Right renal cortex interstitium (tissue), 3 donors: ENCODE results near the gene MIPOL1. TPM values are rescaled to one million over a fixed set of nuclear protein-coding genes. Genes with fewer than 3 reads are reported as not detected.
A peak's percentile ranks its signal among the peaks of the same experiment; 100 is the strongest.

ENCODE experiments used
- DNase-seq, 3 donors: peaks; one replicate each; pipeline ENCODE4 v3.0.0-alpha.2; 2013; ENCODE audit warnings: low read depth in 3 of 3, low spot score in 2 of 3
- polyA plus RNA-seq, 3 donors: library from polyadenylated mRNA; unstranded; fragments of 120-200 nt; gene quantifications; one replicate each; pipeline ENCODE4 v1.2.1, GENCODE V29; 2013; ENCODE audit not compliant: insufficient read length in 3 of 3

The MIPOL1 gene
- polyA plus RNA-seq, 3 donors = 9.6 to 14.1 (median 11.4) TPM

DNA sequence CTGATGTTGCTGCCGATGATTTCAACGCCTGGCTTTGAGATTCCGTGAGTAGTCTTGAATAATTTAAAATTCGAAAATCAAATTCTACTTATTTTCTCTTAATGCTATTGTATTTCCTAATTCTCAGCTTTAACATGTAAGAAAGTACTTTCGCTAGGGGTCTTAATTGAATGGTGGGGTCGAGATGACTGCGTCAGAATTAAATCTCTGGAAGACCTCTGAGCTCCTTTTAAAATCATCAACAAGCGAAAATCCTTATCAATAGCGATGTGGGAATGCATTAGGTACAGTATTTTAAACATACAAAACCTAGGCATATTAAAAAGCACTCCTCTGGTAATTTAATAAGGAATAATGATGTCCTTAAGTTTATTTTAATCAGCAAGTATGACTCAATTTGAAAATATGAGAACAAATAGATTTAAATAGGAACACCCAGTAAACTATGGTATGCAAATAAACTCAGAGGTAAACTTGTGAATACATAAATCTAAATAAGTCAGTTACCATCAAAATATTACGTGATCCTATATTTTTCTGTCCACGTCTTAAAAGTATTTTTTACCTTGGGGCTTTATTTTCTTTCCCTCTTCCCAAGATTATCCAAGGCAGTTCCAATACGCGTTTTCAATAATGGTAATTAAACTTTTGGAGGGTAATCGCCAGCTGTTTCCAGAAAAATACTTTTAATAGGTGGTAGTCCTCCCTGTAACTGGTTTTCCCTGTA, 395.9 kb downstream of the MIPOL1 start:
- no peak for DNase-seq

DNA sequence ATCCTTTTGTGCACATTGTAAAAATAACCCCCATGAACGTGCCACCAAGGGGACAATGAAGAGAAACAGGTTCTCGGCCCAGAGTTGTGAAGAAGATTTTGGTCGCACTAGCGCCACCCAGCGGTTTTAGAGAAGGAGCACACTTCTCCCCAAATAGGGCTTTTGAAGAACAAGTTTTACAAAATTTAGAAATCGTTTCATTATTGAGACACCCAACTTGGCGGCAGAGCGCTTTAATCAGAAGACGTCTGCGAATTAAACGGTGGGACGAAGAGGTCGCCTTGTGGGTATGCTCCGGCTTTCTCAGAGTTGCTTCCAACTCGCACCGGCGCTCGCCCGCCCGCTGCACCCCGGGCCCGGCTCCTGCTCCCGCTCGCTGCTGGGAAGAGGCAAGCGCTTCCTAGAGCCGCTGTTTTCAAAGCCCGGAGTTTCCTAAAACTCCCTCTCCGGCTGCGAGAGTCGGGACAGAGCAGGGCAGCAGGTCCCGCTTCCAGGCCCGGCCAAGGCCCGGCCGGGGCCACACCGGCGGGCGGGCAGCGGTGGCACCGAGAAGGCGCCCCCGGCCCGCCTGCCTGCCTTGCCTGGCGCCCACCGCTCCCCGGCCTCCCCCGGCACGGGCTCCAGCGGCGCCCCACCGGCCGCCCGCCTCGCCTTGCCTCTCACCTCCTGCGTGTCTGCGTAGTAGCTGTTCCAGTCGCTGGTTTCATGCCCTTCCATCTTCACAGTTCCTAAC, 396.7 kb downstream of the MIPOL1 start:
- DNase-seq = peak in 2 of 3 donors; percentile 67 to 81

DNA sequence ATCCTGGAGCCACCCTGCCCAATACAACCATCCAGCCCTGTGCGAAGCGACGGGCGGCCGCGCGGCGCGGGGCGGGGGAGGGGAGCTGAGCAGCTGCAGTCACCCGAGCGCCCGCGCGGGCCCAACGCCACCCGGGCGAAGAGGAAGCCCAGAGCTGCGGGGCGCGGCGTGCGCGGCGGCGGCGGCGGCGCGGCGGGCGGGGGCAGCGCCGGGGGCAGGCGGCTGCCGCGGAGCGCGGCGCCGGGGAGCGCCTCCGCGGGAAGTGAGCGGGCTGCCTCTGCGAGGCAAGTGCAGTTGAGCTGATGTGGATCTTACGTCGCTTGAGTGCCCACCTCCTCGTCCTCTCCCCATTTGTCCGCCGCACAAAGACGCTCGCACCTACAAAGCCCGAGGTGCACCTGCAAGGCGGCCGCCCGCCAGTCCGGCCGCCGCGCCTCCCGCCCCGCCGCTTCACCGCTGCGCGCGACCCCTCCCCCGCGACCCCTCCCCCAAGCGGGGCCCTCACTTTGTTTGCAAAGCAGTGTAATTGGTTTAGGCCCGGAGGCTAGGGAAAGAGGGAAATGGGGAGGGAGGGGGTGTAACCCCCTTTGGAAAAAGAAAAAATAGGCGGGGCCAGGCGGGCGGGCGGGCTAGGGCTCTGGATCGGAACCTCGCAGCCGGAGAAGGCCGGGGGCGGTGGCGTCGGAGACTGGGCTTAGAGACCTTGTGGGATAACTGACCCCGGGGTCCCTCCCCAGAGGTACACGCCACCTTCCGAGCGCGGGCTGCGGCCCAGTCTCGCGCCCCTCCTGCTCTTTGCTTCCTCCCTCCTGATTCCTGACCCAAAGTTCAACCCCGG, 397.5 kb downstream of the MIPOL1 start, which contains the start of the genes FOXA1 and TTC6:
Gene FOXA1 (minus strand): TSS at position 279 of the 838 bp plus-strand sequence. CDS start 277 bp downstream, at position 2.
Gene TTC6 (plus strand): TSS at position 659 of the 838 bp plus-strand sequence. CDS start 26,436 bp downstream, outside the sequence.
- no peak for DNase-seq

DNA sequence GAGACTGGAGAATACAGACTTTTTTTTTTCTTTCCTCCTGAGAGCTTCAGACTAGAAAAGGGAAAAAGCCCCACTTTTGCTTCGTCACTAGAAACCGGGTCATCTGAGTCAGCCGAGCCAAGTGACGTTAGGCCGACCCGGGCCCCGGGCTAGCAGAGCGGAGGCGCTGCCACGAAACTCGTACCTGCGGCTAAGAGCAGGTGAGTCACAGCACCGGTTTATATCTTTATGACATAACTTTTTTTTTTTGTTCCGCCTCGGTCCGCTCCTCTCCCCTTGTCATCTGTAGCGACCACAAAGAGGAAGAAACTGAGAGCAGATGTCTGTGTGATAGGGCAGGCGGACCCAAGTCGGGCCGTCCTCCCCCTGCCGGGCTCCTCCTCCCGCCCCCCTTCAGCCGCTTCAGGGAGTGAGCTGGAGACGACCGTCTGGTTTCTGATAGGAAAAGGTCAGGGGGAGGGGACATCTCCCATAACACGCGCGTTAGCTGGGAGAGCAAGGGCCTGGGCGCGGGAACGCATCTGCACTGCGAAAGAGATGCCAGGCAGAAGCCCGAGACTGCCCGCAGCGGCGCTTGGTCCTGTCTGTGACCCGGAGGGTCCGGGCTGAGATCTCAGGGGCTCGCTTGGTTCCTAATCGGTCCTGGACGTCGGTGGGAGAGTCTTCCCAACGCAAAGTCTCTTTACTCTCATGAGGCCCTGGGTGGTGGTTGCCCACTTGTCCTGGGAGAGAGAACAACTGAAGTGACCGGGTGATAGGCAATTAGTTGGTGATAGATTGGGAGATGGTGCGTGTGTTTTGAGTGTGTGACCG, 398.3 kb downstream of the MIPOL1 start:
- DNase-seq = no peak

DNA sequence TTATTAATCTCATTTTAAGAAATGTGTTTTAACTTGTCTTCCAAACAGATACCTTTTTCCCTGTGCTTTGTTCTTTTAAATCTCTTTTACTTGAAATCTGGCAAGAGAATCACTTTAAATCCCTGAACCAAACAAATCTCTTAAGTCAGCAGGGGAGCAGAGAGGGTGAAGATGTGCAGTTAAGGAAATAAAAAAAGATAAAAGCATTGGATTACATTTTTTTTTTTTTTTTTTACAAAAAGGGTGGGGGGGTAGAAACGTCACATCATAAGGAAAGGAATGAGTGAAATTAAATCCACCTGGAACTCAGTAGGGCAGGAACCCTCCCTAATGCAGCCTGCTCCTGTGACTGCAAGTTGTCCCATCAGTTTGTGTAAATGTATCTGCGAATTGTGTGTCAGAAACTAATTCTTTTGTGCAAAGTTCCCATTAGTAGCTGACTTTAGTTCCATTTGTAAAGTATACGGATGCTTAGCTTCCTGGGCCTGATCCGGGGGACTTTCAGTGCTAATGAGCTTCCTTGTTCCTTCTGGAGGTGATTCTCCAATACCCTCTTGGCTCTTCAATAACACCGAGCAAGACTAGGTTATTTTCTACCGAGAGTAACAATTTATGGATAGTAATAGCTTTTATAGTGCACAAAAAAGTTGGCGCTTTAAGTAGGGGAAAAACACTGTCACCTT, 399.2 kb downstream of the MIPOL1 start:
- no peak for DNase-seq

DNA sequence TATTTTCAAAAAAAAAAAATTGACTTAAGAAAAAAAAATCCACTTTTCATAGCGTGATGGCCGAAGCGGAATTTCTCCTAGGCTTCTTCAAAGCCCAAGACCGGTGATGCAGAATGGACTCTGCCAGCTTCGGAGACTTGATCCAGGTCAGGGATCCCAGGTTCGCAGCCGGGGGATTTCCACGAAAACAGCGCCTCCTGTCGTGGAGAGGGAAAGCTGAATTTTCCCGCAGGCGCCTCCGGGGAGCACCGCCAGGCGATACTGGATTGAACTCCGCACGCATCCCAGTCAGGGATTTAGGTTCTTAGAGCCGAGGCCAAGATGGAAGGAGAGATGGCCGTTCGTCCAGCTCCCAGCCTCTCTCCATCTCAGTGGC, 399.8 kb downstream of the MIPOL1 start:
- DNase-seq = no peak

DNA sequence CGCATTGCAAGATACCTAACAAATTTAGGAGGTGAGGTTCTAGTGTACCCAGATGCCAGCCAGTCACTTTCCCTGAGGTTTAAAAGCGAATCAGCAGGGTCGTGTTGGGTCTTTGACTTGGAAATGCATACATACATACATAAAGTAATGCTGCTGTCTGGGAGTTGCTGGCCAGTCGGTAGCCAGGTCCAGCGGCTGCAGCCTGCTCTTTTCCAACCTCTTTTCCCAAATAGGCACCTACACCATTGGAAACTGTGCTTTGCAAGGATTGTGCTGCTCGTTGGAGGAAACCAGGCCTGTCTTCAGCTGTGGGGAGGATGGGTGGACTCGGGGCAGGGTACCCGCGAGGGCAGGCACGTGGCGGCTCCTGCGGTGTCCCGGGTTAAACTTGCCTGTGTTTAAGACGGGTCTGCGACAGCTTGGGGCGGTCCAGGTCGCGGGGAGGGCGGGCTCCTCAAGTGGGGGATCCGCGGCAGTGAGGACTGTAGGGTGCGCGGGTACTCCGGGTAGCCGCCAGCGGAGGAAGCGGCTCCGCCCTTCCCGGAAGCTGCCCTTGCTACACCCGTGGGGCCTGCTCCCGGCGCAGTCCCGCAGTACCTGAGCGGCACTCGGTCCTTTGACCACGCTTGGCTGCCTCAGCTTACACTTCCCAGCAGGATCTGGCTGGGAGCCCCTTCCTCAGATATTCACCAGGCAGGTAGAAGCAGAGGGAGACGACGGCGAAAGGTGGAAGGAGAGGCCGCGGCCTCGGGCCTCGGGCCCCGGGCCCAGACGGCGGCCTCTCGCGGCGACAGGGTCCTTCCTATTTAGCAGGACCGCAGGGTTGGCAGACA, 400.4 kb downstream of the MIPOL1 start:
- no peak for DNase-seq

DNA sequence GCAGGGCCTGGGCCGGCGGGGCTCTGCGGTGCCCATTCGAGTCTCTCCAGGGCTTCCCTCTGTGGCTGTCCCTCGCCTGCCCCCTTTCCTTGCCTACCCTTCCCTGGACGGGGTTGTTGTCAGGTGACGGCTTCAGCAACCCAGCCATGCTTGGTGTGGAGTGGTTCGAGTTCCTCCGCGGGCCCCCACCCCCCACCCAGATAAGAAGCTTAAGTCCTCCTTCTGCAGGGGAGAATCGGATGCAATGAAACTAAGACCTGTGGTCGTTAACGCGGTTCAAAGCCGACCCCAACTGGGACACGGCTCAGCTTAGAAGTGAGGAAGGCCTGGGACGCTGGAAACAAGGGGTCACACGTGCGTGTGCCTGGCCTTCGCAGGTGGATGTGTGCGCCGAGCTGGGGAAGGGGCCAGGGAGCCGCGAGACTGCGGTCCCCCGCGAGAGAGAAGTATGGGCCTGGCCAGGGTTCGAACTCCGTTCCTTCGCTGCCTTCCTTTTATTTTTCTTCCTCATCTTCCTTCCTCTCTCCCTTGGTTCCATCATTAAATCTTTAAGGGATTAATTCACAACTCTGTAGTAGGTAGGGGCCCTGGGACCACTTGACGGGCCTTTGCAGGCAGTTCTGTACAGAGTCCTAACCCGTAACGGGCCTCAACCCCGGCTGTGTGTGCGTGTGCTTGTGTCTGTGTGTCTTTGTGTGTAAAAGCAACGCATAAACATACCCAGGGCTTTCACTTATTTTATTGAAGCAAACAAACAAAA, 401.2 kb downstream of the MIPOL1 start:
- no peak for DNase-seq

DNA sequence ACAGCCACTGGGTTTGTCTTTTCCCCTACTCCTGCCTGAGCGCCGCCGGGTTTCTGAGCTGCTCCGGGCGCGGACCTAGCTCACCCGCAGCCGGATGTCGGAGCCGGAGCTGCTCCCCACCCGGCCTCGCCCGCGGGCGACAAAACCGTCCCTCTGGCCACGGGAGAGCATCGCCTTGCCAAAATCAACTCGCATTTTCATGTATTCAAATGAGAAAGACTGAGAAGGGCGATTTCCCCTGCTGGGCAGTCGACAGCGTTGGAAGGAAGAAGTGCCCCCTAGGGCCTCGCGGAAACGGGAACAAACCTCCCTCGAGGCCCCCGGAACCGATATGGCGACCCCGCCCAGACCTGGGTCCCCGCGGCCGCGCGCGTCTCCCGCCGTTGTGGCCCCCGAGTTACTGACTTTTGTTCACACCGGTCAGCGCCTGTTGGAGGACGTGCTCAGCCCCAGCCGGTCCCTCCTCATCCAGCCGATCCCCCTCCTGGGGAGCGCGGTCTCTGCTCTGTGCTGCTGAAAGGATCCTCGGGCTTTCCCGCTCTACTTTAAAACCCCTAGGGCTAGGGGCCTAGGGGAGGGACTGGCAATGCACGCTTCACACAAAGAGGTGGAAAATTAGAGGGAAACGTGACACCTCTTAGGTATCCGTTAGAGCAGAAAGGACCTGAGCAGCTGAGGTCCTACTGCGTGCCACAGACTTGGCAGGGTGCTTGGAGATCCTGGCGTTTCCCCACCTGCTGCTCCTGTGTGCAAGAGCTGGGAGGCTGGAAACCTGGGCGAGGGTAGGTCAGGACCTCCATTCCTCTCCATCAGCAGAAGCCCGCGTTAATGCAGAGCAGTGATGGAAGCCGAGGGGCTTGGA, 402.0 kb downstream of the MIPOL1 start:
- DNase-seq = no peak

DNA sequence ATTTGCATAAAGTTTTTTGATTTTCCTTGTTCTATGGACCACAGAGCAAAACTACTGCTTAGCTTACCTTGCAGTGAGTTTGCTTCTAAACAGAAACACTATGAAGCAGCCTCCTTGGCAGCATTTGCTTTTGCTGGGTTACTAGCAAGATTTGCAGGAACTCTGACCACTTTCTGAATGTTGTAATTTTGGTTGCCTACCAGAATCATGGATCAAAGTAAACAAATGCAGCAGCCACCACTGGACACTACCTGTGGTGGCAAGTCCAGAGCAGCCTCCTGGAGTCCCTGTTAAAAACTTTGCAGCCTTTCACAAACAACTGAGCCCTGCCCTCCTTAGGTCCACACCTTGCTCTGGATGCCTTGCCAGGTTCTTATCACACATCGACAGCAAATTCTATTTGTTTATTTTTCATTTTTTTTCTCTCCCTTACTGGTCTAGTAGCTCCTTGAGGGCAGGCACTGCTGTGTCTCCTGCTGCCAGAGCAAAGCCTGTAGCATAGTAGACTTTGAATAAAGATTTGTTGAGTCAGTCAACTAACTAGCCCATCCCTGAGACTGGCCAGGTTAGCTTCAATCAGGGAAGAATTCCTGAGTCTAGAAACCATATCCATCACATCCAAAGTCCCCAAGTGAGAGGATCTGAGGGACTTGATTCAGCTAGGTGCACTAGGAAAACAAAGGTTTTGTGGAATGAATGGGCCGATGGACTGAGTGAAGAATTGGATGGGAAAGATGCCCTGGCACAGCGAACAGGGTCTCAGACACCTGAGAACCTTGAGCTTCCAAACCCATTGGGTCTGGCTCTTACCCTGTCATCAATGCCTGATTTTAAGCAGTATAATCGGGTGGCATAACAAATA, 403.4 kb downstream of the MIPOL1 start:
- DNase-seq = no peak

DNA sequence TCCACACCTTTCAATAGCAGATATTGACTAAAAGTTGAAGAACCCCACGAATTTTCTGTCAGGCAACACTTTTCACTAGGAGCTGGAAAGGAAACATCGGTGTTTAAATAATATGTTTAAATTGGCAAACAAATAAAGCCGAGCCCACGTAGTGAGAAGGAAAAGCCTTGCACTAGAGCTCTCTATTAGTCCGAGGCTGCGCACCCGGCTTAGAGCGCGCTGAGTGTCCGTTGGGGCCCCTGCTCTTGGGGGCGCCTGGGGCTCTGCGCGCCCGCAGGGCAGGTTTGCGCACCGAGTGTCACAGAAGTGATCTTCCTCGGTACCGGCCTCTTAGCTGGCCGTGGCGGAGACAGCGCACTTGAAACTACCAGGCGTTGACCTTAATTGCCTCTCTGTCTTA, 404.1 kb downstream of the MIPOL1 start:
- DNase-seq = no peak

Other genes starting within 250 kb of the MIPOL1 start
- 1 to 10 TPM; 2.4 to 4.7 (median 3.4) TPM for gene SLC25A21, start 25.3 kb upstream of the MIPOL1 start, polyA plus RNA-seq